BE2C (cell line): ENCODE data around the gene SLC23A2.
A peak's percentile ranks its signal among the peaks of the same experiment; 100 is the strongest.

Experiments
- DNase-seq: peaks from one replicate; pipeline ENCODE4 v3.0.0-alpha.2; 2020
- H3K27me3 ChIP-seq: fragments of 250-450 bp; sonication (Bioruptor Pico); 2 replicates; pipeline ENCODE4 v1.5.1; 2020; ENCODE audit warnings: mild to moderate bottlenecking
- H3K36me3 ChIP-seq: fragments of 250-450 bp; sonication (Bioruptor Pico); 2 replicates; pipeline ENCODE4 v1.5.1; 2020; ENCODE audit warnings: mild to moderate bottlenecking
- H3K4me1 ChIP-seq: fragments of 250-450 bp; sonication (Bioruptor Pico); 2 replicates; pipeline ENCODE4 v1.5.1; 2020
- H3K4me3 ChIP-seq: 2 replicates; pipeline ENCODE4 v1.5.1; 2011; ENCODE audit warnings: low read depth, low read length
- H3K9me3 ChIP-seq: fragments of 250-450 bp; sonication (Bioruptor Pico); 2 replicates; pipeline ENCODE4 v1.5.1; 2020
- CTCF ChIP-seq: IDR thresholded peaks from 2 replicates; pipeline ENCODE4 v1.5.1; 2012; ENCODE audit warnings: mild to moderate bottlenecking, low read depth, low read length

Gene SLC23A2

GRCh38 chr20:4901031-4901818 lies 100.1 kb downstream of the SLC23A2 start:
- TF ChIP-seq CTCF = no peak
- Histone ChIP-seq H3K27me3 (no peaks in the 10 kb centered on the region), H3K9me3 (no peaks in the 10 kb centered on the region), H3K4me1 (no peaks in the 10 kb centered on the region; the same call in 1 of the 2 replicates), H3K4me3 (no peak overlapping the region), H3K36me3 (no peaks in the 10 kb centered on the region)
- DNase-seq = no peak

GRCh38 chr20:4898282-4899244 lies 102.7 kb downstream of the SLC23A2 start:
- no peak overlapping the region for H3K4me3 ChIP-seq
- TF ChIP-seq CTCF = no peak
- peak; percentile 73 for DNase-seq
- H3K4me1 ChIP-seq = no peaks in the 10 kb centered on the region; the same call in 1 of the 2 replicates
- no peaks in the 10 kb centered on the region for H3K36me3 ChIP-seq
- no peaks in the 10 kb centered on the region for H3K27me3 ChIP-seq
- H3K9me3 ChIP-seq = no peaks in the 10 kb centered on the region

GRCh38 chr20:4897600-4897999 lies 103.7 kb downstream of the SLC23A2 start:
- no peaks in the 10 kb centered on the region; the same call in 1 of the 2 replicates for H3K4me1 ChIP-seq
- no peak for DNase-seq
- no peak overlapping the region for H3K4me3 ChIP-seq
- no peaks in the 10 kb centered on the region for H3K27me3 ChIP-seq
- H3K36me3 ChIP-seq = no peaks in the 10 kb centered on the region
- TF ChIP-seq CTCF = no peak
- no peaks in the 10 kb centered on the region for H3K9me3 ChIP-seq

- no peak for DNase-seq
- H3K4me1 ChIP-seq = no peaks in the 10 kb centered on the region; the same call in 1 of the 2 replicates
- no peak for TF ChIP-seq CTCF
- H3K36me3 ChIP-seq = no peaks in the 10 kb centered on the region
- H3K9me3 ChIP-seq = no peaks in the 10 kb centered on the region
- no peak overlapping the region for H3K4me3 ChIP-seq
- H3K27me3 ChIP-seq = no peaks in the 10 kb centered on the region
Observed at GRCh38 chr20:4896971-4897497, 104.3 kb downstream of the SLC23A2 start.

GRCh38 chr20:4896119-4896702 lies 105.1 kb downstream of the SLC23A2 start:
- Histone ChIP-seq H3K36me3 (no peaks in the 10 kb centered on the region), H3K27me3 (no peaks in the 10 kb centered on the region), H3K4me3 (no peak overlapping the region), H3K9me3 (no peaks in the 10 kb centered on the region), H3K4me1 (no peaks in the 10 kb centered on the region; the same call in 1 of the 2 replicates)
- DNase-seq = no peak
- TF ChIP-seq CTCF = no peak
